ENCODE results near the gene EEF1AKMT1.
"Not testable (repeated sequence)": the region's sequence is repeated elsewhere in the genome, so short reads cannot be mapped to it uniquely, and the experiment has no call there.

EEF1AKMT1 gene

DNA sequence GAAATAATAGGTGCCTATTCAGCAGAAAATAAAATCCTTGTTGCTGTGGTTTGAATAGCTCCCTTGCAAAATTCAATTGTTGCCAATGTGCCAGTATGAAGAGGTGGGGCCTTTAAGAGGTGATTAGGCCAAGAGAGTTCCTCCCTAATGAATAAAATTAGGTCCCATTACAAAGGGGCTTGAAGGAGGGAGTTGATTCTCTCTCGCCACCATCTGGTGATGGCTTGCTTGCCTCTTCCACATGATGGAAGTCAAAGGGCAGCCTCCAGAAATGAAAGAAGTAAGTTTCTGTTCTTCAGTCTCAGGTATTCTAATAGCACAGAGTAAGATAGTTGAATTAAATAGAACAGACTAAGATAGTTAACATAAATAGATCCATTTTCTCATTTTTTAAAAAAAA, 3.0 kb upstream of the EEF1AKMT1 start:
- DNase-seq, result no peak

DNA sequence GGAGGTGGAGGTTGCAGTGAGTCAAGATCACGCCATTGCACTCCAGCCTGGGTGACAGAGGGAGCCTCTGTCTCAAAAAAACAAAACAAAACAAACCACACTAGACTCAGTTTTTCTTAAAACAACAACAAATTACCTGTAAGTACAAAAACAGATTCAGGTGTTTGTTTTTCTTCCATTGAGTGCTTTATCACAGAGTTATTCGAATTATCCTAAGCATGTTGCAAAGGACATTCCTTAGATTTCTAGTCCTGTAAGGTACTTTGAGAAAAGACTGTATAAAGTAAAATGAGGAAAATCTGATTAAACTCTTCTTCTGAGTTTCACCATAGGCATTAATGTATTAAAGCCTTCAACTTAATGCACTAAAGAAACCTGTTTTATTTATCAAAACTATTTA, 2.2 kb upstream of the EEF1AKMT1 start:
- DNase-seq, result no peak

DNA sequence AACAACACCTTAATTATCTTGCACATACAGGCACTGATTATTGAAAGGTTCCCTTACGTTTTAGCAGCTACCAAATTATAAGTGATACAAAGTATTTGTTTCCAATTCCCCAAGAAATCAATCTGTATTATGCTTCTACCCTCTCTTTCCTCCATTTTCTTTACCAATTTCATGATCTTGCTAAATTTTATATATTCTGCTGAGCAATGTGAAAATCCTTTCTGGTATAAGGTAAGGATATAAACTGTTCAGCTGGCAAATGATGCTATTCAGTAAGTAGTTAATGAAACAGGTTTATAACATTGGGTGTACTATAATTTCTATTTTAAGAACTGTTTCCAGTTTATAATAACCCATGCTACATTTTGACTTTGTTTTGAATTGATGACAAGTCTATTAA, 985 bp upstream of the EEF1AKMT1 start:
- DNase-seq, result no peak

DNA sequence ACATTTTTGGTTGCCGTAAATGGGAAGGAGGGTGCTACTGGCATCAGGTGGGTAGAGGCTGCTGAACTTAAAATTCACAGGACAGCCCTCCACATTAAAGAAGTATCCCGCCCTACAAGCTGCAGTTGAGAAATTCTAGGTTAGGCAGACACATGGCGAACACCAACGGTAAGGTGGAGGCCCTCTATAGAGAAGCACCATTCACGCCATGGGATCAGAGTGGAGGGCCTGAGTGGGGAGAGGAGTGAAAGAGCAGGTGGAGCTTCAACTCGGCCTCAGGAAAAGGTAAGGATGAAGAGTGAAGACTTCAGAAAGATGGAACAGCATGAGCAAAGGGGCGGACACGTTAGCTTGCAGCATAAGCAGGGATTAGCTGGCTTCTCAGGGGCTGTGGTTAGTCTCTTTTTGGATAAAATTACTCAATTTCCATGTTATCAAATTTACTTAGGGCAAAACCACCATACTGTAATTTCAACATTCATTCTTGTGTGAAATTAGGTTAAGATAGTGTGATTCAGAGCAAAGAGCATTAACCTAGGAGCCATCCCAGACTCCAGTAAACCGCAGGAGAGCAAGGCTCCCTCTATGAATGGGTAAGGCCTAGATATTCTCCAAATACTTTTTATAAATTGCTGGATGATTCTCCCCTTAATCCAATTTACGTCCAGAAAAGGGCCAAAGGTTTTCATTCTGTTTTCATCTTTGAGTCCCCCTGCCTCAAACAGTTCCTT, 1.2 kb downstream of the EEF1AKMT1 start:
- DNase-seq, result no peak

GRCh38 chr13:20769834-20770233, 3.9 kb downstream of the EEF1AKMT1 start:
- DNase-seq, result no peak

- DNase-seq, result no peak
Measured at GRCh38 chr13:20769091-20769490, 4.7 kb downstream of the EEF1AKMT1 start.

DNA sequence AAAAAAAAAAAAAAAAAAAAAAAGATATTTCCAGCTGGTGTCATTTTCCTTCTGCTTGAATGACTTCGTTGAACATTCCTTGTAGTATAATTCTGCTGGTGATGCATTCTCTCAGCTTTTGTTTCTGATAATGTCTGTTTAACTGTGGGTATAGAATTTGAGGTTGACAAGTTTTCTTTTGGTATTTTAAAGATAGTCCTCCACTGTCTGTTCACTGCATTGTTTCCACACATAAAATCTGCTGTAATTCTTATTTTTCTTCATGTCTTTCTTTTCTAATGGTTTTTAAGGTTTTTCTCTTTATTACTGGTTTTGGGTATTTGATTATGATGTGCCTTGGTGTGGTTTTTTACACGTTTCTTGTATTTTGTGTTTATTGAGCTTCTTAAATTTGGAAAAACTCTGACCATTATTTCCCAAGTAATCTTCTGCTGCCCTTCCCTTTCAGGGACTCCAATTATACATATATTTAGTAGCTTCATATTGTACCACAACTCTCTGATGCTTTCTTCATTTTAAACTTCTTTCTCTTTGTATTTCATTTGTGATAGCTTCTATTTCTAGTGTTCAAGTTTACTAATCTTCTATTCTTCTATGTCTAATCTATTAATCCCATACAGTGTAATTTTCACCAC, 6.3 kb downstream of the EEF1AKMT1 start:
- no peak for DNase-seq

DNA sequence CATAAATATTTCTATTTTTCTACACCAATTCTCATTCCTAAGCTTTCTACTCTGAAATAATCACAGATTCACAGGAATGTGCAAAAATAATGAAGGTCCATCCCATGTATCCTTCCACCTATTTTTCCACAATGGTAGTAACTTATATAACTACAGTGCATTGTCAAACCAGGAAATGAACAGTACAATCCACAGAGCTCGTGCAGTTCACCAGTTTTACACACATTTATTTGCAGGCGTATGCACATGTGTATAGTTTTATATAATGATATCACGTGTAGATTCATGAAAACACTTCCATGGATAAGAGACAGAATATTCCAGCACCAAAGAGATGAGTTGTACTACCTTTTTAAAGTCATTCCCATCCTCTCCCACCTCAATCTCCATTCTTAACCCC, 12.9 kb downstream of the EEF1AKMT1 start:
- no peak for DNase-seq

DNA sequence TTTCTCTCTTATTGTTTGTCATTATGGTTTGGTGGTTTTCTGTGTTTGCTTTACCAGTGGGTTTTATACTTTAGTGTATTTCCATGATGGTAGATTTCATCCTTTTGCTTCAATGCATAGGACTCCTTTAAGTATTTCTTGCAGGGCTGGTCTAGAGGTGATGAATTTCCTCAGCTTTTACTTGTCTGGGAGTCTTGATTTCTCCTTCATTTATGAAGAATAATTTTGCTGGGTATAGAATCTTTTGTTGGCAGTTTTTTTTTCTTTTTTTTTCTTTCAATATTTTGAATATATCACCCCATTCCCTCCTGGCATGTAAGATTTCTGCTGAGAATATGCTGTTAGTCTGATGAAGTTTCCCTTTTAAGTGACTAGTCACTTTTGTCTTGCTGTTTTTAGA, 19.8 kb downstream of the EEF1AKMT1 start:
- DNase-seq, result no peak

GRCh38 chr13:20749377-20749776, 24.4 kb downstream of the EEF1AKMT1 start:
- no peak for DNase-seq

DNA sequence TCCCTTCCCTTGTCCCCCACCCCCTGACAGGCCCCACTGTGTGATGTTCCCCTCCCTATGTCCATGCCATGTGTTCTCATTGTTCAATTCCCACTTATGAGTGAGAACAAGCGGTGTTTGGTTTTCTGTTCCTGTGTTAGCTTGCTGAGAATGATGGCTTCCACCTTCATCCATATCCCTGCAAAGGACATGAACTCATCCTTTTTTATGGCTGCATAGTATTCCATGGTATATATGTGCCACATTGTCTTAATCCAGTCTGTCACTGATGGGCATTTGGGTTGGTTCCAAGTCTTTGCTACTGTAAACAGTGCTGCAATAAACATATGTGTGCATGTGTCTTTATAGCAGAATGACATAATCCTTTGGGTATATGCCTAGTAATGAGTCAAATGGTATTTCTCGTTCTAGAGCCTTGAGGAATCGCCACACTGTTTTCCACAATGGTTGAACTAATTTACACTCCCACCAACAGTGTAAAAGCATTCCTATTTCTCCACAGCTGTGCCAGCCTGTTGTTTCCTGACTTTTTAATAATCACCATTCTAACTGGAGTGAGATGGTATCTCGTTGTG, 29.8 kb downstream of the EEF1AKMT1 start:
- DNase-seq, result not testable (repeated sequence)

- DNase-seq, result no peak
Measured at GRCh38 chr13:20740021-20740420, 33.7 kb downstream of the EEF1AKMT1 start.

DNA sequence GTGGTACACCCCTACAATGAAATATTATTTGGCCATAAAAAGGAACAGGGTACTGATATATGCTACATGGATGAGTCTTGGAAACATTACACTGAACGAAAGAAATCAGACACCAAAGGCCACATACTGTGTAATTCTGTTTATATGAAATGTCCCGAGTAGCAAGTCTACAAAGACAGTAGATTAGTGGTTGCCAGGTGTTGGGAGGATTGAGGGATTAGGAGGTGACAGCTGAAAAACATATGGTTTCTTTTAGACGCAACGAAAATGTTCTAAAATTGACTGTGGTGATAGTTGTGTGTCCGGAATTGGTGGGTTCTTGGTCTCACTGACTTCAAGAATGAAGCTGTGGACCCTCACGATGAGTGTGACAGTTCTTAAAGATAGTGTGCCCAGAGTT, 35.1 kb downstream of the EEF1AKMT1 start:
- no peak for DNase-seq

GRCh38 chr13:20729633-20730585, 43.9 kb downstream of the EEF1AKMT1 start:
- DNase-seq, result no peak

DNA sequence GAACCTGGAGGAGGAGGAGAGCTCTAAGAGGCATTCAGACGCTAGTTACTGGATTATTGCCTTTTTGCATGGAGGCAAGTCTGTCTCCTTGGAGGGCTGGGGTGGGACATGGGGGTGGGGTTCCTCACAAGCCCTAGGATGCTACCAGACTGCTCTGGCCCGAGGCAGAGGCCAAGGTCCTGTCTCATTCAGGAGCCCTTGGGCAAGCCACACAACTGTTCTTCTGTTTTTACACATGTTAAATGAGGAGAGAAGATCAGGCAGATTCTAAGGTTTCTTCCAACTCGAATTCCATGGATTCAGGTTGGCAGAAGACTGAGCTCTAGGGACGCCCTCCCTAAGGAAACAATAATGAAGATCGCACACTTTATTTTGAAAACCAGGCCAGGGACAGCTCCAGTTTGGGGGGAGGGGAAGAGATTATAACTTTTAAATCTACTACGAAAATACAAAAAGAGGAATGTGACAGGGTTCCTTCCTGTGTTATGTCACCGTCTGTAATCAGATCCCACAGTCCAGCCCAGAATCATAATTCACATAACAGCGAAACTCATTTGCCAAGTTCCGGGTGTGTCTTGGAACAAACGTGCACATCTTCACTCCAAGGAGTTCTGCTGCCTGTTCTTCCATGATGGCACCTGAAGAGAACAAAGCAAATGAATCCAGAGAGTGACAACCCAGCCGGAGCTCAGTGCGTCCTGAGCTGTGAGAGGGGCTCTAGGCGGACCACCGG, 45.0 kb downstream of the EEF1AKMT1 start:
- no peak for DNase-seq

DNA sequence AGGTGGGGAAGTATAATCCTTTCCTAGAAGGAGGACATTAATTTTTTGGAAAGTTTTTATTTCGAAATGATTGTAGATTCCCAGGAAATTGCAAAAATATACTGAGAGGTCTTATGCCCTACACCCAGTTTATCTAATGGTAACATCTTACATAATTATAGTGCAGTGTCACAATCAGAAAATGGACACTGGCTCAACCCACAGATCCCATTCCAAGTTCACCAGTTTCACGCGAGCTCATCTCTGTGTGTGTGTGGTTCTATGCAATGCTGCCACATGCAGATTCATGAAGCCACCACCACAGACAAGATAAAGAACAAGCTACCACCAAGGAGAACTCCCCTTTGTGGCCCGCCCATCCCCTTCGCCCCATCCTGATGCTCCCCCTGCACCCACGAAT, 45.9 kb downstream of the EEF1AKMT1 start:
- no peak for DNase-seq

- no peak for DNase-seq
Measured at GRCh38 chr13:20721454-20722357, 52.1 kb downstream of the EEF1AKMT1 start.

- no peak for DNase-seq
Measured at GRCh38 chr13:20721058-20721453, 52.7 kb downstream of the EEF1AKMT1 start.

DNA sequence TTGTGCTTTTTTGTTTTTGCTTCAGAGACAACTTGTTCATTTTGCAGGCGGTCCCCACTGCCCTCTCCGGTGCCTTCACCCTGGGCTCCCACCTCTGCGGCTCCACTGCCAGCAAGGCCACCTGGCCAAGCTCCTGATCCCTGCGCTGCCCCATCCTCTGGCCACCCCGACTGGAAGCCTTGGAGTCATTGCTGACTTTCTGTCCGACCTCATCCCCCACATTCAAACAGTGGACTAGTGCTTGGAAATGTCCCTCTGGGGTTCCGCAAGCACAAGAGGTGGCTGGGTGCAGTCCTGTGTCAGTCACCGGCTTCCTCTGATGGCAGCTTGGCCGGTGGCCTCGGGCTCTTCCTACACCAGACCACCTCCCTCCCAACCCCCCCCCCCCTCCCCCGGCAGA, 53.3 kb downstream of the EEF1AKMT1 start:
- DNase-seq, result no peak

- DNase-seq, result no peak
Measured at GRCh38 chr13:20719783-20720182, 54.0 kb downstream of the EEF1AKMT1 start.

DNA sequence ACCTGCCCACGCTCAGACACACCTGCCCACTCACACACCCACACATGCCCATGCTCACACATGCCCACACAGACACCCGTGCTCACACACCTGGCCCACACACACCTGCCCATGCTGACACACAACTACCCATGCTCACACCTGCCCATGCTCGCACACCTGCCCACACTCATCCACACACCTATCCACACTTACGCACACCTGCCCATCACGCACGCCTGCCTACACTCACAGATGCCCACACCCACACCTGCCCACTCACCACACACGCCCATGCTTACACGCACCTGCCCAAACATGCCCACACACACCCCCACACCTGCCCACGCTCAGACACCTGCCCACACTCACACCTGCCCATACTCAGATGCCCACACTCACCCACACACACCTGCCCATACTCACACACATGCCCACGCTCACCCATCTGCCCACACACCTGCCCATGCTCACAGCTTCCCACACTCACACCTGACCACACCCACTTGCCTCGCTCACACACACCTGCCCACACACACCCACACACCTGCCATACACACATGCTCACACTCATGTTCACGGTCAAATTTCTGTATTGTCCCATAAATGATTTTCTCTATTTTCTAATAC, 54.7 kb downstream of the EEF1AKMT1 start:
- DNase-seq, result no peak

All from stimulated activated CD4-positive, alpha-beta T cell treated with anti-CD3 and anti-CD28 coated beads, Interleukin-4, amount 100 ng/mL, for 24 hours (primary cell).